Measurements from ENCODE around the gene MDGA2.

MDGA2 gene

GRCh38 chr14:47261350-47261749 lies 414.1 kb downstream of the MDGA2 start:
- TF ChIP-seq RAD21 (IDR thresholded peaks at IDR 0.05; ENCODE audit: low read depth) (no peak), FOXM1 (IDR thresholded peaks at IDR 0.05; ENCODE audit: borderline replicate concordance, low read depth) (no peak), TEAD4 (IDR thresholded peaks at IDR 0.05) (no peak), EP300 (IDR thresholded peaks at IDR 0.05; ENCODE audit: borderline replicate concordance) (no peak), USF1 (IDR thresholded peaks at IDR 0.05) (no peak), TAF1 (IDR thresholded peaks at IDR 0.05; ENCODE audit: low read depth) (no peak), NFIC (IDR thresholded peaks at IDR 0.05) (no peak), ZBTB7A (IDR thresholded peaks at IDR 0.05; ENCODE audit: low read depth) (no peak), YY1 (IDR thresholded peaks at IDR 0.05; ENCODE audit: low read depth) (no peak), MAX (IDR thresholded peaks at IDR 0.05) (no peak), TCF12 (IDR thresholded peaks at IDR 0.05; ENCODE audit: low read depth) (no peak), EGR1 (IDR thresholded peaks at IDR 0.05) (no peak), CEBPB (IDR thresholded peaks at IDR 0.05) (no peak), CREB1 (IDR thresholded peaks at IDR 0.05; ENCODE audit: low read depth) (no peak)
- TF ChIP-seq, protein P1, sequence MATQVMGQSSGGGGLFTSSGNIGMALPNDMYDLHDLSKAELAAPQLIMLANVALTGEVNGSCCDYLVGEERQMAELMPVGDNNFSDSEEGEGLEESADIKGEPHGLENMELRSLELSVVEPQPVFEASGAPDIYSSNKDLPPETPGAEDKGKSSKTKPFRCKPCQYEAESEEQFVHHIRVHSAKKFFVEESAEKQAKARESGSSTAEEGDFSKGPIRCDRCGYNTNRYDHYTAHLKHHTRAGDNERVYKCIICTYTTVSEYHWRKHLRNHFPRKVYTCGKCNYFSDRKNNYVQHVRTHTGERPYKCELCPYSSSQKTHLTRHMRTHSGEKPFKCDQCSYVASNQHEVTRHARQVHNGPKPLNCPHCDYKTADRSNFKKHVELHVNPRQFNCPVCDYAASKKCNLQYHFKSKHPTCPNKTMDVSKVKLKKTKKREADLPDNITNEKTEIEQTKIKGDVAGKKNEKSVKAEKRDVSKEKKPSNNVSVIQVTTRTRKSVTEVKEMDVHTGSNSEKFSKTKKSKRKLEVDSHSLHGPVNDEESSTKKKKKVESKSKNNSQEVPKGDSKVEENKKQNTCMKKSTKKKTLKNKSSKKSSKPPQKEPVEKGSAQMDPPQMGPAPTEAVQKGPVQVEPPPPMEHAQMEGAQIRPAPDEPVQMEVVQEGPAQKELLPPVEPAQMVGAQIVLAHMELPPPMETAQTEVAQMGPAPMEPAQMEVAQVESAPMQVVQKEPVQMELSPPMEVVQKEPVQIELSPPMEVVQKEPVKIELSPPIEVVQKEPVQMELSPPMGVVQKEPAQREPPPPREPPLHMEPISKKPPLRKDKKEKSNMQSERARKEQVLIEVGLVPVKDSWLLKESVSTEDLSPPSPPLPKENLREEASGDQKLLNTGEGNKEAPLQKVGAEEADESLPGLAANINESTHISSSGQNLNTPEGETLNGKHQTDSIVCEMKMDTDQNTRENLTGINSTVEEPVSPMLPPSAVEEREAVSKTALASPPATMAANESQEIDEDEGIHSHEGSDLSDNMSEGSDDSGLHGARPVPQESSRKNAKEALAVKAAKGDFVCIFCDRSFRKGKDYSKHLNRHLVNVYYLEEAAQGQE (IDR thresholded peaks at IDR 0.05; ENCODE audit: low read depth), result no peak

GRCh38 chr14:47259796-47260195 lies 415.6 kb downstream of the MDGA2 start:
- no peak for TF ChIP-seq RAD21 (IDR thresholded peaks at IDR 0.05; ENCODE audit: low read depth)
- TF ChIP-seq MAX (IDR thresholded peaks at IDR 0.05), result no peak
- TF ChIP-seq YY1 (IDR thresholded peaks at IDR 0.05; ENCODE audit: low read depth), result no peak
- no peak for TF ChIP-seq EGR1 (IDR thresholded peaks at IDR 0.05)
- TF ChIP-seq TAF1 (IDR thresholded peaks at IDR 0.05; ENCODE audit: low read depth), result no peak
- TF ChIP-seq CREB1 (IDR thresholded peaks at IDR 0.05; ENCODE audit: low read depth), result no peak
- no peak for TF ChIP-seq FOXM1 (IDR thresholded peaks at IDR 0.05; ENCODE audit: borderline replicate concordance, low read depth)
- TF ChIP-seq NFIC (IDR thresholded peaks at IDR 0.05), result no peak
- no peak for TF ChIP-seq EP300 (IDR thresholded peaks at IDR 0.05; ENCODE audit: borderline replicate concordance)
- no peak for TF ChIP-seq TEAD4 (IDR thresholded peaks at IDR 0.05)
- TF ChIP-seq CEBPB (IDR thresholded peaks at IDR 0.05), result no peak
- TF ChIP-seq USF1 (IDR thresholded peaks at IDR 0.05), result no peak
- no peak for TF ChIP-seq TCF12 (IDR thresholded peaks at IDR 0.05; ENCODE audit: low read depth)
- TF ChIP-seq ZBTB7A (IDR thresholded peaks at IDR 0.05; ENCODE audit: low read depth), result no peak

GRCh38 chr14:47257013-47257412 lies 418.4 kb downstream of the MDGA2 start:
- TF ChIP-seq MAX (IDR thresholded peaks at IDR 0.05) (no peak), RAD21 (IDR thresholded peaks at IDR 0.05; ENCODE audit: low read depth) (no peak), USF1 (IDR thresholded peaks at IDR 0.05) (no peak), FOXM1 (IDR thresholded peaks at IDR 0.05; ENCODE audit: borderline replicate concordance, low read depth) (no peak)

- TF ChIP-seq NFIC (IDR thresholded peaks at IDR 0.05), result no peak
- TF ChIP-seq MAX (IDR thresholded peaks at IDR 0.05), result no peak
Observed at GRCh38 chr14:47252802-47253201, 422.6 kb downstream of the MDGA2 start.

GRCh38 chr14:47246367-47246766 lies 429.0 kb downstream of the MDGA2 start:
- TF ChIP-seq CREB1 (IDR thresholded peaks at IDR 0.05; ENCODE audit: low read depth) (no peak), MAX (IDR thresholded peaks at IDR 0.05) (no peak), NFIC (IDR thresholded peaks at IDR 0.05) (no peak)

DNA sequence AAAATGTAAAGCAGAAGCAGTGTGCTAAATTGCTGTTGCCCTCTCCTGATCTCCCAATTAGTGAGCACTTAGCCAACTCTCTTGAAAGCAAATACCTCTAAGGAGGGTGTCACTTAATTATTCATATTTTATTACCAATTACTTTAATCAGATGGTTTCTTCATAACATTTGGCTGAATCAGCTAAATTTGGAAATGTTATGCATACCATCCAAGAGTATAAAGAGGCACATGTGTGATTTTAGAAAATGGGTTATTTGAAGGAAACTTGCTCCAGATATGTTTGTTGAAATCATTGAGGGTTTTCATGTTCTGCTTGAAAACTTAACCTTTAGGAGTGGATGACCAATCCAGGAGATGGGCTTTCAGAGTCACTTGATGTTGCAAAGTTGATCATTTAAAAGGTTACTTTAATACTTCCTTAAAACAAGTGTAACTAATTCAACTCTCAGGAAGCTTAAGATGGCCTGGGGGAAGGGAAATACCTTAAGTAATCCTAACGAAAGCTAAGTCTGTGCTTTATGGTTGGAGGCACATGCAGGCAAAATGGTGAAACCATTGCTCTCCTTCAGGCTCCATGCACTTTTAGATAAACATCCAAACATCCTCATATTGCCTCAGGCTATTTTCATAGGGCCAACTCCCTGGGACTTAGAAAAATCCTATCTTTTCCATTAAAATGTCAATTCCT lies 434.5 kb downstream of the MDGA2 start:
- TF ChIP-seq, protein P1 (IDR thresholded peaks at IDR 0.05; ENCODE audit: low read depth), result no peak
- TF ChIP-seq RAD21 (IDR thresholded peaks at IDR 0.05; ENCODE audit: low read depth), result no peak
- TF ChIP-seq YY1 (IDR thresholded peaks at IDR 0.05; ENCODE audit: low read depth), result no peak
- TF ChIP-seq ZBTB7A (IDR thresholded peaks at IDR 0.05; ENCODE audit: low read depth), result no peak
- no peak for TF ChIP-seq CEBPB (IDR thresholded peaks at IDR 0.05)
- no peak for TF ChIP-seq TAF1 (IDR thresholded peaks at IDR 0.05; ENCODE audit: low read depth)
